SK-N-SH (cell line): ENCODE measurements around the gene PWWP2B.

ENCODE experiments used
- CHD2 ChIP-seq: fragments of 150-350 bp; IDR thresholded peaks from 2 replicates; pipeline ENCODE4 v1.6.1; 2018; ENCODE audit warnings: low read length; ENCODE audit not compliant: partially characterized antibody
- EP300 ChIP-seq, 2 experiments: IDR thresholded peaks; 2 replicates each; pipeline versions ENCODE4 v1.4.0 to v1.6.1; 2012; ENCODE audit warnings: borderline replicate concordance in 1 of 2, low read depth in 1 of 2, low read length in 1 of 2
- GABPA ChIP-seq: IDR thresholded peaks from 2 replicates; pipeline ENCODE4 v1.4.0; 2012; ENCODE audit warnings: low read depth, mild to moderate bottlenecking
- MXI1 ChIP-seq: IDR thresholded peaks from 2 replicates; pipeline ENCODE4 v1.6.1; 2012; ENCODE audit warnings: mild to moderate bottlenecking, low read depth, low read length, improper control_type of control experiment
- NFIC ChIP-seq: IDR thresholded peaks from 2 replicates; pipeline ENCODE4 v1.4.0; 2012; ENCODE audit warnings: borderline replicate concordance
- POLR2AphosphoS5 ChIP-seq: IDR thresholded peaks from 2 replicates; pipeline ENCODE4 v1.6.1; 2012; ENCODE audit warnings: low read depth, low read length
- SIN3A ChIP-seq: IDR thresholded peaks from 2 replicates; pipeline ENCODE4 v1.6.1; 2012; ENCODE audit warnings: low read depth, mild to moderate bottlenecking, low read length, moderate library complexity, borderline replicate concordance
- SMC3 ChIP-seq: IDR thresholded peaks from 2 replicates; pipeline ENCODE4 v1.6.1; 2012; ENCODE audit warnings: low read depth, low read length, improper control_type of control experiment
- TCF12 ChIP-seq: IDR thresholded peaks from 2 replicates; pipeline ENCODE4 v1.4.0; 2012
- TF ChIP-seq, protein P1 (sequence below): fragments of 200-600 bp; sonication (generic); IDR thresholded peaks from 2 replicates; pipeline ENCODE4 v1.6.1; 2017; ENCODE audit warnings: antibody characterized with exemption, mild to moderate bottlenecking, moderate library complexity
- TF ChIP-seq, protein P2 (sequence below): IDR thresholded peaks from 2 replicates; pipeline ENCODE4 v1.6.1; 2012; ENCODE audit warnings: mild to moderate bottlenecking, low read depth, low read length, moderate library complexity
- TF ChIP-seq, protein P3 (sequence below): fragments of 150-350 bp; IDR thresholded peaks from 2 replicates; pipeline ENCODE4 v1.6.1; 2016; ENCODE audit warnings: mild to moderate bottlenecking, low read depth, low read length
- TF ChIP-seq, protein P4 (sequence below): IDR thresholded peaks from 2 replicates; pipeline ENCODE4 v1.4.0; 2012; ENCODE audit warnings: low read depth, borderline replicate concordance
- TF ChIP-seq, protein P5 (sequence below): IDR thresholded peaks from 2 replicates; pipeline ENCODE4 v1.4.0; 2012; ENCODE audit warnings: low read depth

DNA sequence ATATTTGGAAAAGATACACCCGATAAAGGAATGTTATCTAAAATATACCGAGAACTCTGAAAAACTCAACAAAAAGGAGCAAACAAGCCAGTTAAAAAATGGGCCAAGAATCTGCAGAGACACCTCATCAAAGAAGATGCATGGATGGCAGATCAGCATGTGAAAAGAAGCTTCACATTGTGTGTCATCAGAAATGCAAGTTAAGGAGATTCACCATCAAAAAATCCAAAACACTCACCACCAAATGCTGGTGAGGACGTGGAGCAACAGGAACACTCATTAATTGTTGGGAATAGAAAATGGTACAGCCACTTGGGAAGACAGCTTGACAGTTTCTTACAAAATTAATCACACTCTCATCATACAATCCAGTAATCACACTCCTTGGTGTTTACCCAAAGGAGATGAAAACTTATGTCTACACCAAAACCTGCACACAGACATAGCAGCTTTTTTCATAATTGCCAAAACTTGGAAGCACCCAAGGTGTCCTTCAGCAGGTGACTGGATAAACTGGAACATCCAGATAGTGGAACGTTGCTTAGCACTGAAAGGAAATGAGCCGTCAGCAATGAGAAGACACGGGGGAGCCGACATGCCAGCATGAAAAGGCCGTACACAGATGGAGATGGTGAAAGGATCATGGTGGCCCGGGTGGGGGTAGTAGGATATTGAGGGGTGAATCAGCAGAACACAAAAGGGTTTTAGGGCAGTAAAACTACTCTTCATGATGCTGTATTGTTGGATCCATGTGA, 27.9 kb upstream of the PWWP2B start:
- TF ChIP-seq, protein P1, sequence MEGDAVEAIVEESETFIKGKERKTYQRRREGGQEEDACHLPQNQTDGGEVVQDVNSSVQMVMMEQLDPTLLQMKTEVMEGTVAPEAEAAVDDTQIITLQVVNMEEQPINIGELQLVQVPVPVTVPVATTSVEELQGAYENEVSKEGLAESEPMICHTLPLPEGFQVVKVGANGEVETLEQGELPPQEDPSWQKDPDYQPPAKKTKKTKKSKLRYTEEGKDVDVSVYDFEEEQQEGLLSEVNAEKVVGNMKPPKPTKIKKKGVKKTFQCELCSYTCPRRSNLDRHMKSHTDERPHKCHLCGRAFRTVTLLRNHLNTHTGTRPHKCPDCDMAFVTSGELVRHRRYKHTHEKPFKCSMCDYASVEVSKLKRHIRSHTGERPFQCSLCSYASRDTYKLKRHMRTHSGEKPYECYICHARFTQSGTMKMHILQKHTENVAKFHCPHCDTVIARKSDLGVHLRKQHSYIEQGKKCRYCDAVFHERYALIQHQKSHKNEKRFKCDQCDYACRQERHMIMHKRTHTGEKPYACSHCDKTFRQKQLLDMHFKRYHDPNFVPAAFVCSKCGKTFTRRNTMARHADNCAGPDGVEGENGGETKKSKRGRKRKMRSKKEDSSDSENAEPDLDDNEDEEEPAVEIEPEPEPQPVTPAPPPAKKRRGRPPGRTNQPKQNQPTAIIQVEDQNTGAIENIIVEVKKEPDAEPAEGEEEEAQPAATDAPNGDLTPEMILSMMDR, result no peak
- TF ChIP-seq SIN3A (no peak), TCF12 (no peak), SMC3 (no peak), MXI1 (no peak), GABPA (no peak), POLR2AphosphoS5 (no peak), EP300 (IDR thresholded peaks at IDR 0.05; ENCODE audit: borderline replicate concordance in 1 of 2, low read depth in 1 of 2, low read length in 1 of 2) (no peak), NFIC (no peak), CHD2 (no peak)
- TF ChIP-seq, protein P2, sequence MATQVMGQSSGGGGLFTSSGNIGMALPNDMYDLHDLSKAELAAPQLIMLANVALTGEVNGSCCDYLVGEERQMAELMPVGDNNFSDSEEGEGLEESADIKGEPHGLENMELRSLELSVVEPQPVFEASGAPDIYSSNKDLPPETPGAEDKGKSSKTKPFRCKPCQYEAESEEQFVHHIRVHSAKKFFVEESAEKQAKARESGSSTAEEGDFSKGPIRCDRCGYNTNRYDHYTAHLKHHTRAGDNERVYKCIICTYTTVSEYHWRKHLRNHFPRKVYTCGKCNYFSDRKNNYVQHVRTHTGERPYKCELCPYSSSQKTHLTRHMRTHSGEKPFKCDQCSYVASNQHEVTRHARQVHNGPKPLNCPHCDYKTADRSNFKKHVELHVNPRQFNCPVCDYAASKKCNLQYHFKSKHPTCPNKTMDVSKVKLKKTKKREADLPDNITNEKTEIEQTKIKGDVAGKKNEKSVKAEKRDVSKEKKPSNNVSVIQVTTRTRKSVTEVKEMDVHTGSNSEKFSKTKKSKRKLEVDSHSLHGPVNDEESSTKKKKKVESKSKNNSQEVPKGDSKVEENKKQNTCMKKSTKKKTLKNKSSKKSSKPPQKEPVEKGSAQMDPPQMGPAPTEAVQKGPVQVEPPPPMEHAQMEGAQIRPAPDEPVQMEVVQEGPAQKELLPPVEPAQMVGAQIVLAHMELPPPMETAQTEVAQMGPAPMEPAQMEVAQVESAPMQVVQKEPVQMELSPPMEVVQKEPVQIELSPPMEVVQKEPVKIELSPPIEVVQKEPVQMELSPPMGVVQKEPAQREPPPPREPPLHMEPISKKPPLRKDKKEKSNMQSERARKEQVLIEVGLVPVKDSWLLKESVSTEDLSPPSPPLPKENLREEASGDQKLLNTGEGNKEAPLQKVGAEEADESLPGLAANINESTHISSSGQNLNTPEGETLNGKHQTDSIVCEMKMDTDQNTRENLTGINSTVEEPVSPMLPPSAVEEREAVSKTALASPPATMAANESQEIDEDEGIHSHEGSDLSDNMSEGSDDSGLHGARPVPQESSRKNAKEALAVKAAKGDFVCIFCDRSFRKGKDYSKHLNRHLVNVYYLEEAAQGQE, result no peak
- TF ChIP-seq, protein P3, sequence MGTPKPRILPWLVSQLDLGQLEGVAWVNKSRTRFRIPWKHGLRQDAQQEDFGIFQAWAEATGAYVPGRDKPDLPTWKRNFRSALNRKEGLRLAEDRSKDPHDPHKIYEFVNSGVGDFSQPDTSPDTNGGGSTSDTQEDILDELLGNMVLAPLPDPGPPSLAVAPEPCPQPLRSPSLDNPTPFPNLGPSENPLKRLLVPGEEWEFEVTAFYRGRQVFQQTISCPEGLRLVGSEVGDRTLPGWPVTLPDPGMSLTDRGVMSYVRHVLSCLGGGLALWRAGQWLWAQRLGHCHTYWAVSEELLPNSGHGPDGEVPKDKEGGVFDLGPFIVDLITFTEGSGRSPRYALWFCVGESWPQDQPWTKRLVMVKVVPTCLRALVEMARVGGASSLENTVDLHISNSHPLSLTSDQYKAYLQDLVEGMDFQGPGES, result no peak
- TF ChIP-seq, protein P4, sequence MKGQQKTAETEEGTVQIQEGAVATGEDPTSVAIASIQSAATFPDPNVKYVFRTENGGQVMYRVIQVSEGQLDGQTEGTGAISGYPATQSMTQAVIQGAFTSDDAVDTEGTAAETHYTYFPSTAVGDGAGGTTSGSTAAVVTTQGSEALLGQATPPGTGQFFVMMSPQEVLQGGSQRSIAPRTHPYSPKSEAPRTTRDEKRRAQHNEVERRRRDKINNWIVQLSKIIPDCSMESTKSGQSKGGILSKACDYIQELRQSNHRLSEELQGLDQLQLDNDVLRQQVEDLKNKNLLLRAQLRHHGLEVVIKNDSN, result no peak
- TF ChIP-seq, protein P5, sequence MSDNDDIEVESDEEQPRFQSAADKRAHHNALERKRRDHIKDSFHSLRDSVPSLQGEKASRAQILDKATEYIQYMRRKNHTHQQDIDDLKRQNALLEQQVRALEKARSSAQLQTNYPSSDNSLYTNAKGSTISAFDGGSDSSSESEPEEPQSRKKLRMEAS, result no peak
